HepG2 (cell line): ENCODE results near the gene ZBTB7C.

Source experiments
- CENPX ChIP-seq: sonication (generic); formaldehyde crosslinking; IDR thresholded peaks from 2 replicates; pipeline ENCODE4 v1.9.0; 2021; ENCODE audit warnings: mild to moderate bottlenecking, missing genetic modification reagents, moderate library complexity
- CREM ChIP-seq, 2 experiments: sonication (generic) in 1 of 2; formaldehyde crosslinking in 1 of 2; IDR thresholded peaks; 2 replicates each; pipeline versions ENCODE4 v1.4.0 to v1.6.1; 2016 to 2020; ENCODE audit warnings: antibody characterized with exemption in 1 of 2, mild to moderate bottlenecking in 1 of 2, missing genetic modification reagents in 1 of 2
- KDM5A ChIP-seq: fragments of 200-600 bp; sonication (generic); IDR thresholded peaks from 2 replicates; pipeline ENCODE4 v1.7.0; 2018; ENCODE audit warnings: antibody characterized with exemption, mild to moderate bottlenecking, low read length, borderline replicate concordance
- XRCC5 ChIP-seq: fragments of 200-400 bp; formaldehyde crosslinking; optimal IDR thresholded peaks from 2 replicates; pipeline ENCODE3; 2017; ENCODE audit warnings: mild to moderate bottlenecking, low read length
- ZNF263 ChIP-seq: sonication (generic); formaldehyde crosslinking; IDR thresholded peaks from 2 replicates; pipeline ENCODE4 v1.4.0; 2020; ENCODE audit warnings: missing genetic modification reagents
- ZNF547 ChIP-seq: sonication (generic); formaldehyde crosslinking; IDR thresholded peaks from 2 replicates; pipeline ENCODE4 v1.5.1; 2020; ENCODE audit warnings: mild to moderate bottlenecking, missing genetic modification reagents
- TF ChIP-seq, protein P1 (sequence below): sonication (generic); formaldehyde crosslinking; IDR thresholded peaks from 2 replicates; pipeline ENCODE4 v1.5.0; 2020; ENCODE audit warnings: mild to moderate bottlenecking, missing genetic modification reagents, moderate library complexity
- TF ChIP-seq, protein P2 (sequence below): sonication (generic); formaldehyde crosslinking; IDR thresholded peaks from 2 replicates; pipeline ENCODE4 v1.4.0; 2020; ENCODE audit warnings: missing genetic modification reagents, low read depth, mild to moderate bottlenecking, borderline replicate concordance
- TF ChIP-seq, protein P3 (sequence below), 2 experiments: fragments of 450-650 bp in 1 of 2; sonication (generic) in 1 of 2; formaldehyde crosslinking in 1 of 2; IDR thresholded peaks; 2 replicates each; pipeline versions ENCODE4 v1.6.1 to v1.8.0; 2016 to 2022; ENCODE audit warnings: antibody characterized with exemption in 1 of 2, mild to moderate bottlenecking in 1 of 2, missing genetic modification reagents in 1 of 2

DNA sequence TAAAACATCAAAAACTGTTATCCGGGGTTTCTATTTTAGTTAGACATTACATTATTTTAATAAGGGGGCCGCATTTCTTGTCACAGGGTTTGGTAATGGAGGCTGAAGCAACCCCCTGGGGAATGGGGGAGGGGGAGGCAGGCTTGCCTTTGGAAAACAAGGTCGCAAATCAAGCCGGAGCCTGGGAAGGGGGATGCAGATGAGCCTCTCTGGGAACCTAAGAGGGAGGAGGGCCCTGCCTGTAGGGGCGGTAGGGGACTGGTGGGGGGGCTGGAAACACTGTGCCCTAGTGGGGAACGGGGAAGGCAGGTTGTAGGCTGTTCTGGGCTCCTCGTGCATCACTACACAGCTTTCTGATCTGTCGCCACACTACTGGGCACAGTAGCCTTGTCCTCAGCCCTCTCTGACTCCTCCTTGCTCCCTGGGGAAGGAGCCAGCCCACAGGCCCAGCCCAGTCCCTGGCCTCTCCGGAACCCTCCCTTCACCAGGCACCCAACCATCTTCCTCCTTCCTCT is 308.5 kb downstream of the ZBTB7C start:
- TF ChIP-seq CREM (IDR thresholded peaks at IDR 0.05) (no peak), CREM (CRISPR knock-in tag; IDR thresholded peaks at IDR 0.05) (no peak), ZNF263 (no peak), KDM5A (no peak), ZNF547 (CRISPR knock-in tag) (no peak), CENPX (CRISPR knock-in tag) (no peak), XRCC5 (no peak)
- TF ChIP-seq, protein P1, sequence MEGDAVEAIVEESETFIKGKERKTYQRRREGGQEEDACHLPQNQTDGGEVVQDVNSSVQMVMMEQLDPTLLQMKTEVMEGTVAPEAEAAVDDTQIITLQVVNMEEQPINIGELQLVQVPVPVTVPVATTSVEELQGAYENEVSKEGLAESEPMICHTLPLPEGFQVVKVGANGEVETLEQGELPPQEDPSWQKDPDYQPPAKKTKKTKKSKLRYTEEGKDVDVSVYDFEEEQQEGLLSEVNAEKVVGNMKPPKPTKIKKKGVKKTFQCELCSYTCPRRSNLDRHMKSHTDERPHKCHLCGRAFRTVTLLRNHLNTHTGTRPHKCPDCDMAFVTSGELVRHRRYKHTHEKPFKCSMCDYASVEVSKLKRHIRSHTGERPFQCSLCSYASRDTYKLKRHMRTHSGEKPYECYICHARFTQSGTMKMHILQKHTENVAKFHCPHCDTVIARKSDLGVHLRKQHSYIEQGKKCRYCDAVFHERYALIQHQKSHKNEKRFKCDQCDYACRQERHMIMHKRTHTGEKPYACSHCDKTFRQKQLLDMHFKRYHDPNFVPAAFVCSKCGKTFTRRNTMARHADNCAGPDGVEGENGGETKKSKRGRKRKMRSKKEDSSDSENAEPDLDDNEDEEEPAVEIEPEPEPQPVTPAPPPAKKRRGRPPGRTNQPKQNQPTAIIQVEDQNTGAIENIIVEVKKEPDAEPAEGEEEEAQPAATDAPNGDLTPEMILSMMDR, result no peak
- TF ChIP-seq, protein P2, sequence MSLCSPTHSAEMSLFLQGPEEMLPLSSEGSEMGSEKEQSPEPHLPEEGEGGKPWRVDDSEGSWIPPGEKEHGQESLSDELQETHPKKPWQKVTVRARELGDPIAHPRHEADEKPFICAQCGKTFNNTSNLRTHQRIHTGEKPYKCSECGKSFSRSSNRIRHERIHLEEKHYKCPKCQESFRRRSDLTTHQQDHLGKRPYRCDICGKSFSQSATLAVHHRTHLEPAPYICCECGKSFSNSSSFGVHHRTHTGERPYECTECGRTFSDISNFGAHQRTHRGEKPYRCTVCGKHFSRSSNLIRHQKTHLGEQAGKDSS, result no peak
- TF ChIP-seq, protein P3, sequence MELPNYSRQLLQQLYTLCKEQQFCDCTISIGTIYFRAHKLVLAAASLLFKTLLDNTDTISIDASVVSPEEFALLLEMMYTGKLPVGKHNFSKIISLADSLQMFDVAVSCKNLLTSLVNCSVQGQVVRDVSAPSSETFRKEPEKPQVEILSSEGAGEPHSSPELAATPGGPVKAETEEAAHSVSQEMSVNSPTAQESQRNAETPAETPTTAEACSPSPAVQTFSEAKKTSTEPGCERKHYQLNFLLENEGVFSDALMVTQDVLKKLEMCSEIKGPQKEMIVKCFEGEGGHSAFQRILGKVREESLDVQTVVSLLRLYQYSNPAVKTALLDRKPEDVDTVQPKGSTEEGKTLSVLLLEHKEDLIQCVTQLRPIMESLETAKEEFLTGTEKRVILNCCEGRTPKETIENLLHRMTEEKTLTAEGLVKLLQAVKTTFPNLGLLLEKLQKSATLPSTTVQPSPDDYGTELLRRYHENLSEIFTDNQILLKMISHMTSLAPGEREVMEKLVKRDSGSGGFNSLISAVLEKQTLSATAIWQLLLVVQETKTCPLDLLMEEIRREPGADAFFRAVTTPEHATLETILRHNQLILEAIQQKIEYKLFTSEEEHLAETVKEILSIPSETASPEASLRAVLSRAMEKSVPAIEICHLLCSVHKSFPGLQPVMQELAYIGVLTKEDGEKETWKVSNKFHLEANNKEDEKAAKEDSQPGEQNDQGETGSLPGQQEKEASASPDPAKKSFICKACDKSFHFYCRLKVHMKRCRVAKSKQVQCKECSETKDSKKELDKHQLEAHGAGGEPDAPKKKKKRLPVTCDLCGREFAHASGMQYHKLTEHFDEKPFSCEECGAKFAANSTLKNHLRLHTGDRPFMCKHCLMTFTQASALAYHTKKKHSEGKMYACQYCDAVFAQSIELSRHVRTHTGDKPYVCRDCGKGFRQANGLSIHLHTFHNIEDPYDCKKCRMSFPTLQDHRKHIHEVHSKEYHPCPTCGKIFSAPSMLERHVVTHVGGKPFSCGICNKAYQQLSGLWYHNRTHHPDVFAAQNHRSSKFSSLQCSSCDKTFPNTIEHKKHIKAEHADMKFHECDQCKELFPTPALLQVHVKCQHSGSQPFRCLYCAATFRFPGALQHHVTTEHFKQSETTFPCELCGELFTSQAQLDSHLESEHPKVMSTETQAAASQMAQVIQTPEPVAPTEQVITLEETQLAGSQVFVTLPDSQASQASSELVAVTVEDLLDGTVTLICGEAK (IDR thresholded peaks at IDR 0.05), result no peak
- TF ChIP-seq, protein P3 (CRISPR knock-in tag; IDR thresholded peaks at IDR 0.05), result no peak
